ENCODE measurements around the gene FAM13A. TPM values are rescaled to one million over a fixed set of nuclear protein-coding genes. Genes with fewer than 3 reads are reported as not detected.

The FAM13A gene
- total and polyA plus RNA-seq, 9 of the 15 experiments (the other 6 are each of a cell fraction or from before 2014, with no cell fraction given), result 11.3 to 23.3 (median 14.7) TPM

- TF ChIP-seq DEAF1 (CRISPR knock-in tag; IDR thresholded peaks at IDR 0.05) (no peak), USF1 (CRISPR knock-in tag; IDR thresholded peaks at IDR 0.05) (no peak), CTCFL (IDR thresholded peaks at IDR 0.05; ENCODE audit: borderline replicate concordance, insufficient read depth, low read depth, low read length, poor library complexity, severe bottlenecking) (no peak), ZSCAN29 (IDR thresholded peaks at IDR 0.05) (no peak), THAP7 (CRISPR knock-in tag; IDR thresholded peaks at IDR 0.05) (no peak), ARID1B (IDR thresholded peaks at IDR 0.05) (0 out of 2 replicates have a peak, but pooled peaks have one; percentile 47), MIER1 (IDR thresholded peaks at IDR 0.05; ENCODE audit: low read depth) (no peak), ZNF592 (IDR thresholded peaks at IDR 0.05) (peak; percentile 73), ZNF609 (CRISPR knock-in tag; IDR thresholded peaks at IDR 0.05; ENCODE audit: borderline replicate concordance) (no peak), ZNF408 (CRISPR knock-in tag; IDR thresholded peaks at IDR 0.05; ENCODE audit: low read depth) (no peak)
These were observed 56.1 kb downstream of the FAM13A start (continued) for GRCh38 chr4:89000844-89001360.

Measured in K562 (cell line).